B cell (primary cell): Measurements from ENCODE around the gene KCNJ1.

Experiments
- EZH2 ChIP-seq: IDR thresholded peaks from 2 replicates; pipeline ENCODE4 v1.6.1; 2012; ENCODE audit warnings: borderline replicate concordance, low read depth, mild to moderate bottlenecking, moderate library complexity, low read length; ENCODE audit not compliant: insufficient read depth, poor library complexity, severe bottlenecking
- TF ChIP-seq, protein P1 (sequence below): fragments of 200-600 bp; IDR thresholded peaks from one replicate; pipeline ENCODE4 v1.8.0; 2022; ENCODE audit warnings: antibody characterized with exemption, mild to moderate bottlenecking

DNA sequence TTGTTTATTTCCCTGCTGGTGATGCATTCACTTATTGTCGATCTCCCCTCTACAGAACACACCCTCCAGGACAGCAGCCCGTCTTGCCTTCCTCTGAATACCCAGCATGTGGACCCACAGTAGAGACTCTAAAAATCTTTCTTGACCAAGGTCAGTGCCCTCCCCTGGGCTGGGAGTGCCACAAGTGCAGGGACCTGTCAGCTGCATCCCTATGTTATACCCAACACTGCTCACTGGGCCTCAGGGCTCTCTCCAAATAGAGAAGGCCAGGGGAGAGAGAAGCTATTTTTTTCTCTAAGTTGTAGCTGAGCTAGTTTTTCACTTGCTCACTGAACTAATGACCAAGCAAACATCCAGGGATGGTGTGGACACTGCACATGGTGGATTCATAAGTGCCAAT lies 9.8 kb downstream of the KCNJ1 start:
- TF ChIP-seq, protein P1, sequence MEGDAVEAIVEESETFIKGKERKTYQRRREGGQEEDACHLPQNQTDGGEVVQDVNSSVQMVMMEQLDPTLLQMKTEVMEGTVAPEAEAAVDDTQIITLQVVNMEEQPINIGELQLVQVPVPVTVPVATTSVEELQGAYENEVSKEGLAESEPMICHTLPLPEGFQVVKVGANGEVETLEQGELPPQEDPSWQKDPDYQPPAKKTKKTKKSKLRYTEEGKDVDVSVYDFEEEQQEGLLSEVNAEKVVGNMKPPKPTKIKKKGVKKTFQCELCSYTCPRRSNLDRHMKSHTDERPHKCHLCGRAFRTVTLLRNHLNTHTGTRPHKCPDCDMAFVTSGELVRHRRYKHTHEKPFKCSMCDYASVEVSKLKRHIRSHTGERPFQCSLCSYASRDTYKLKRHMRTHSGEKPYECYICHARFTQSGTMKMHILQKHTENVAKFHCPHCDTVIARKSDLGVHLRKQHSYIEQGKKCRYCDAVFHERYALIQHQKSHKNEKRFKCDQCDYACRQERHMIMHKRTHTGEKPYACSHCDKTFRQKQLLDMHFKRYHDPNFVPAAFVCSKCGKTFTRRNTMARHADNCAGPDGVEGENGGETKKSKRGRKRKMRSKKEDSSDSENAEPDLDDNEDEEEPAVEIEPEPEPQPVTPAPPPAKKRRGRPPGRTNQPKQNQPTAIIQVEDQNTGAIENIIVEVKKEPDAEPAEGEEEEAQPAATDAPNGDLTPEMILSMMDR: no peak
- TF ChIP-seq EZH2: no peak
